HepG2 (cell line): ENCODE measurements around the gene PCBP2. TPM values are rescaled to one million over a fixed set of nuclear protein-coding genes. Genes with fewer than 3 reads are reported as not detected.

ENCODE experiments used
- EED ChIP-seq: sonication (generic); formaldehyde crosslinking; IDR thresholded peaks from 2 replicates; pipeline ENCODE4 v1.5.0; 2020; ENCODE audit warnings: mild to moderate bottlenecking, missing genetic modification reagents
- ELF4 ChIP-seq: sonication (generic); formaldehyde crosslinking; IDR thresholded peaks from 2 replicates; pipeline ENCODE4 v1.5.0; 2020; ENCODE audit warnings: missing genetic modification reagents, mild to moderate bottlenecking, moderate library complexity, borderline replicate concordance
- FOXK2 ChIP-seq: fragments of 450-650 bp; IDR thresholded peaks from 2 replicates; pipeline ENCODE4 v1.6.1; 2016
- HIVEP1 ChIP-seq: sonication (generic); formaldehyde crosslinking; IDR thresholded peaks from 2 replicates; pipeline ENCODE4 v1.4.0; 2020; ENCODE audit warnings: mild to moderate bottlenecking, missing genetic modification reagents
- HNRNPH1 ChIP-seq: fragments of 200-400 bp; formaldehyde crosslinking; optimal IDR thresholded peaks from 2 replicates; pipeline ENCODE3; 2017; ENCODE audit warnings: mild to moderate bottlenecking, low read depth, low read length
- JUN ChIP-seq: sonication (generic); formaldehyde crosslinking; IDR thresholded peaks from 2 replicates; pipeline ENCODE4 v1.4.0; 2020; ENCODE audit warnings: mild to moderate bottlenecking, missing genetic modification reagents
- MAFK ChIP-seq, 2 experiments: IDR thresholded peaks in 1 of 2; conservative IDR thresholded peaks in 1 of 2; 2 replicates each; pipeline ENCODE4 v1.6.1; 2011; ENCODE audit warnings: improper control_type of control experiment in 2 of 2, low read length in 2 of 2
- MED1 ChIP-seq: sonication (generic); formaldehyde crosslinking; IDR thresholded peaks from 2 replicates; pipeline ENCODE4 v1.4.0; 2020; ENCODE audit warnings: missing genetic modification reagents
- MIER2 ChIP-seq: IDR thresholded peaks from 2 replicates; pipeline ENCODE4 v1.6.1; 2016; ENCODE audit warnings: missing biosample characterization, missing genetic modification reagents
- MTF1 ChIP-seq: sonication (generic); formaldehyde crosslinking; IDR thresholded peaks from 2 replicates; pipeline ENCODE4 v1.5.0; 2020; ENCODE audit warnings: missing genetic modification reagents
- PAX8 ChIP-seq: sonication (generic); formaldehyde crosslinking; IDR thresholded peaks from 2 replicates; pipeline ENCODE4 v1.8.0; 2022; ENCODE audit warnings: mild to moderate bottlenecking, missing genetic modification reagents, borderline replicate concordance
- POGK ChIP-seq: sonication (generic); formaldehyde crosslinking; conservative IDR thresholded peaks from 2 replicates; pipeline ENCODE4 v1.8.0; 2022; ENCODE audit warnings: mild to moderate bottlenecking, moderate library complexity, missing genetic modification reagents
- REST ChIP-seq, 2 experiments: IDR thresholded peaks; 2 replicates each; pipeline ENCODE4 v1.6.1; 2011 to 2012; ENCODE audit warnings: low read length in 2 of 2, borderline replicate concordance in 1 of 2, low read depth in 1 of 2, mild to moderate bottlenecking in 1 of 2, moderate library complexity in 1 of 2
- TCF7L2 ChIP-seq: IDR thresholded peaks from 2 replicates; pipeline ENCODE4 v1.6.1; 2011; ENCODE audit warnings: mild to moderate bottlenecking, low read depth, low read length, moderate library complexity
- THAP11 ChIP-seq: IDR thresholded peaks from 2 replicates; pipeline ENCODE4 v1.6.1; 2016; ENCODE audit warnings: missing biosample characterization, missing genetic modification reagents
- ZNF17 ChIP-seq: sonication (generic); formaldehyde crosslinking; IDR thresholded peaks from 2 replicates; pipeline ENCODE4 v1.5.0; 2020; ENCODE audit warnings: mild to moderate bottlenecking, missing genetic modification reagents
- ZNF615 ChIP-seq: sonication (generic); formaldehyde crosslinking; IDR thresholded peaks from 2 replicates; pipeline ENCODE4 v1.5.0; 2020; ENCODE audit warnings: mild to moderate bottlenecking, missing genetic modification reagents, borderline replicate concordance
- ZNF660 ChIP-seq: sonication (generic); formaldehyde crosslinking; IDR thresholded peaks from 2 replicates; pipeline ENCODE4 v1.5.1; 2020; ENCODE audit warnings: mild to moderate bottlenecking, low read depth, missing genetic modification reagents, borderline replicate concordance
- ZNF788 ChIP-seq: sonication (generic); formaldehyde crosslinking; IDR thresholded peaks from 2 replicates; pipeline ENCODE4 v1.5.0; 2020; ENCODE audit warnings: mild to moderate bottlenecking, missing genetic modification reagents, borderline replicate concordance
- polyA plus RNA-seq, 8 experiments: library from polyadenylated mRNA; depleted of rRNA in 3 of 8; stranded (reverse) in 7 of 8; unstranded in 1 of 8; fragments of >200 nt; fragmentation: Illumina TruSeq in 4 of 8; extraction: Trizol in 4 of 8; gene quantifications; 2 replicates each; pipeline versions ENCODE4 v1.2.1 to v1.2.3, GENCODE V29; 2011 to 2016; ENCODE audit warnings: low read depth in 4 of 8, missing spikeins in 1 of 8, mixed read lengths in 1 of 8; ENCODE audit not compliant: insufficient read depth in 1 of 8
- total RNA-seq, 5 experiments: library from RNA; depleted of rRNA; stranded (reverse); fragments of >200 nt; fragmentation: Illumina TruSeq; extraction: Trizol; gene quantifications; 2 replicates each; pipeline ENCODE4 v1.2.3, GENCODE V29; 2016; ENCODE audit warnings: low read depth in 1 of 5
- TF ChIP-seq, protein P1 (sequence below): sonication (generic); formaldehyde crosslinking; IDR thresholded peaks from 2 replicates; pipeline ENCODE4 v1.8.0; 2022; ENCODE audit warnings: low read depth, missing genetic modification reagents
- TF ChIP-seq, protein P2 (sequence below): sonication (generic); formaldehyde crosslinking; IDR thresholded peaks from 2 replicates; pipeline ENCODE4 v1.5.0; 2020; ENCODE audit warnings: mild to moderate bottlenecking, missing genetic modification reagents

PCBP2 gene
- total and polyA plus RNA-seq, 2 of the 13 experiments (the other 11 are each of a cell fraction or from before 2014, with no cell fraction given) = 154 to 345 TPM

GRCh38 chr12:53451661-53452158 lies at the start of gene PCBP2 (continued):
- TF ChIP-seq ZNF660 (CRISPR knock-in tag) (no peak), ZNF788 (peak; percentile 87; the same call in 1 of the 2 replicates), MED1 (peak; percentile 83), MAFK (conservative IDR thresholded peaks at IDR 0.05 in 1 of 2, IDR thresholded peaks at IDR 0.05 in 1 of 2; ENCODE audit: low read length in 2 of 2) (no peak), ELF4 (CRISPR knock-in tag) (no peak), FOXK2 (peak; percentile 69; the same call in 1 of the 2 replicates), PAX8 (no peak), HNRNPH1 (no peak), POGK (CRISPR knock-in tag) (peak; percentile 81; the same call in 1 of the 2 replicates), EED (no peak), ZNF17 (no peak), HIVEP1 (no peak), MIER2 (0 out of 2 replicates have a peak, but pooled peaks have one; percentile 30), REST (IDR thresholded peaks at IDR 0.05; ENCODE audit: borderline replicate concordance in 1 of 2, low read depth in 1 of 2, low read length in 2 of 2) (peak in 1 of 2 experiments; percentile 52; a peak in 1 of 4 replicates), THAP11 (CRISPR knock-in tag) (peak; percentile 94), MTF1 (CRISPR knock-in tag) (no peak), TCF7L2 (no peak), ZNF615 (CRISPR knock-in tag) (no peak), JUN (CRISPR knock-in tag) (no peak)
- TF ChIP-seq, protein P1, sequence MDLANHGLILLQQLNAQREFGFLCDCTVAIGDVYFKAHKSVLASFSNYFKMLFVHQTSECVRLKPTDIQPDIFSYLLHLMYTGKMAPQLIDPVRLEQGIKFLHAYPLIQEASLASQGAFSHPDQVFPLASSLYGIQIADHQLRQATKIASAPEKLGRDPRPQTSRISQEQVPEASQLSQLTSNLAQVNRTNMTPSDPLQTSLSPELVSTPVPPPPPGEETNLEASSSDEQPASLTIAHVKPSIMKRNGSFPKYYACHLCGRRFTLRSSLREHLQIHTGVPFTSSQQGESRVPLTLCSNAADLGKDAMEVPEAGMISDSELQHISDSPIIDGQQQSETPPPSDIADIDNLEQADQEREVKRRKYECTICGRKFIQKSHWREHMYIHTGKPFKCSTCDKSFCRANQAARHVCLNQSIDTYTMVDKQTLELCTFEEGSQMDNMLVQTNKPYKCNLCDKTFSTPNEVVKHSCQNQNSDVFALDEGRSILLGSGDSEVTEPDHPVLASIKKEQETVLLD = peak; percentile 87
- TF ChIP-seq, protein P2, sequence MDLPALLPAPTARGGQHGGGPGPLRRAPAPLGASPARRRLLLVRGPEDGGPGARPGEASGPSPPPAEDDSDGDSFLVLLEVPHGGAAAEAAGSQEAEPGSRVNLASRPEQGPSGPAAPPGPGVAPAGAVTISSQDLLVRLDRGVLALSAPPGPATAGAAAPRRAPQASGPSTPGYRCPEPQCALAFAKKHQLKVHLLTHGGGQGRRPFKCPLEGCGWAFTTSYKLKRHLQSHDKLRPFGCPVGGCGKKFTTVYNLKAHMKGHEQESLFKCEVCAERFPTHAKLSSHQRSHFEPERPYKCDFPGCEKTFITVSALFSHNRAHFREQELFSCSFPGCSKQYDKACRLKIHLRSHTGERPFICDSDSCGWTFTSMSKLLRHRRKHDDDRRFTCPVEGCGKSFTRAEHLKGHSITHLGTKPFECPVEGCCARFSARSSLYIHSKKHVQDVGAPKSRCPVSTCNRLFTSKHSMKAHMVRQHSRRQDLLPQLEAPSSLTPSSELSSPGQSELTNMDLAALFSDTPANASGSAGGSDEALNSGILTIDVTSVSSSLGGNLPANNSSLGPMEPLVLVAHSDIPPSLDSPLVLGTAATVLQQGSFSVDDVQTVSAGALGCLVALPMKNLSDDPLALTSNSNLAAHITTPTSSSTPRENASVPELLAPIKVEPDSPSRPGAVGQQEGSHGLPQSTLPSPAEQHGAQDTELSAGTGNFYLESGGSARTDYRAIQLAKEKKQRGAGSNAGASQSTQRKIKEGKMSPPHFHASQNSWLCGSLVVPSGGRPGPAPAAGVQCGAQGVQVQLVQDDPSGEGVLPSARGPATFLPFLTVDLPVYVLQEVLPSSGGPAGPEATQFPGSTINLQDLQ (CRISPR knock-in tag) = no peak
